Calu3 (cell line): ENCODE results near the gene KIF1B. TPM values are rescaled to one million over a fixed set of nuclear protein-coding genes. Genes with fewer than 3 reads are reported as not detected.

Experiments used
- BruUV-seq: library from RNA; stranded (reverse); fragments of 400-500 nt; replicated peaks from 2 replicates; lab custom pipeline; 2021; lab: Mats Ljungman, UMichigan
- CTCF ChIA-PET: fragments of 300-600 bp; sonication (Branson Sonifier 250); formaldehyde crosslinking; loops from one replicate; lab custom pipeline; 2022; ENCODE audit warnings: antibody characterized with exemption; lab: Charles Lee
- DNase-seq: peaks from one replicate; pipeline ENCODE4 v3.0.0; 2022
- H3K27ac Mint-ChIP-seq: one replicate; pipeline ENCODE4 v1.8.0; 2022; ENCODE audit warnings: mixed read lengths; ENCODE audit not compliant: unreplicated experiment
- H3K27me3 Mint-ChIP-seq: one replicate; pipeline ENCODE4 v1.8.0; 2022; ENCODE audit warnings: mixed read lengths; ENCODE audit not compliant: unreplicated experiment
- H3K36me3 Mint-ChIP-seq: one replicate; pipeline ENCODE4 v1.8.0; 2022; ENCODE audit warnings: mild to moderate bottlenecking, moderate library complexity, mixed read lengths; ENCODE audit not compliant: insufficient read depth, unreplicated experiment
- H3K4me1 Mint-ChIP-seq: one replicate; pipeline ENCODE4 v1.8.0; 2022; ENCODE audit warnings: mild to moderate bottlenecking, low read depth, mixed read lengths; ENCODE audit not compliant: unreplicated experiment
- H3K4me3 Mint-ChIP-seq: one replicate; pipeline ENCODE4 v1.8.0; 2022; ENCODE audit warnings: mild to moderate bottlenecking, low read depth, moderate library complexity, mixed read lengths; ENCODE audit not compliant: unreplicated experiment
- H3K9me3 Mint-ChIP-seq: one replicate; pipeline ENCODE4 v1.8.0; 2022; ENCODE audit warnings: low read depth, mixed read lengths; ENCODE audit not compliant: unreplicated experiment
- intact Hi-C: fragments of 100-400 bp; cut with micrococcal nuclease; formaldehyde crosslinking; loops from one replicate; pipeline ENCODE4 v1.10.0; 2022; ENCODE audit not compliant: unreplicated experiment
- total RNA-seq: library from RNA; stranded (reverse); gene quantifications from 2 replicates; pipeline ENCODE4 v1.2.3, GENCODE V29; 2022
- TF ChIP-seq, protein P1 (sequence below): fragments of 200-600 bp; IDR thresholded peaks from one replicate; pipeline ENCODE4 v1.8.0; 2022; ENCODE audit warnings: antibody characterized with exemption; ENCODE audit not compliant: unreplicated experiment

Gene KIF1B
- total RNA-seq, 1 experiment from 2014 or later: 17.1 TPM

DNA sequence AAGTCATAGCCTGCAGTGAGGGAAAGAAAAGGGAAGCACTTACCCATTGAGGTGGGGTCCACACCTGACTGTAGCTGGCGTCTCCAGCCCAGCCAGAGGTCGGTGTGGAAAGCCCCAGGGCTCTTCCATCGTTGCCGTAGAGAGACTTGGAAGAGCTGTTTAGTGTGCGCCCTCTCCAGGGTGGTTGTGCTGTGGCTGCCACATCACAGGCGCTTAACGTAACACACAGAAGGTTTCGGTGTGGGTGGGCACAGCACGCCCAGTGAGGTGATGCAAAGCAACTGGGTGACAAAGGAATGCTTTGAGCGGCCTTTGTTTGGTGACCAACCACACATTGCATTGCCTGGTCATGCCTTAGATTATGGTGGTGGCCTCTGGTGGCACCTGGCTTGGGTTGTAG lies 36.8 kb upstream of the KIF1B start:
- Mint-ChIP-seq H3K9me3 (peaks cover 4% of the 10 kb centered on the region), H3K4me1 (no peaks in the 10 kb centered on the region), H3K27ac (no peak overlapping the region), H3K4me3 (no peak overlapping the region), H3K27me3 (no peaks in the 10 kb centered on the region), H3K36me3 (peaks cover 4% of the 10 kb centered on the region)
- intact Hi-C loops: no loop called here
- no TSS peak for BruUV-seq
- TF ChIP-seq, protein P1, sequence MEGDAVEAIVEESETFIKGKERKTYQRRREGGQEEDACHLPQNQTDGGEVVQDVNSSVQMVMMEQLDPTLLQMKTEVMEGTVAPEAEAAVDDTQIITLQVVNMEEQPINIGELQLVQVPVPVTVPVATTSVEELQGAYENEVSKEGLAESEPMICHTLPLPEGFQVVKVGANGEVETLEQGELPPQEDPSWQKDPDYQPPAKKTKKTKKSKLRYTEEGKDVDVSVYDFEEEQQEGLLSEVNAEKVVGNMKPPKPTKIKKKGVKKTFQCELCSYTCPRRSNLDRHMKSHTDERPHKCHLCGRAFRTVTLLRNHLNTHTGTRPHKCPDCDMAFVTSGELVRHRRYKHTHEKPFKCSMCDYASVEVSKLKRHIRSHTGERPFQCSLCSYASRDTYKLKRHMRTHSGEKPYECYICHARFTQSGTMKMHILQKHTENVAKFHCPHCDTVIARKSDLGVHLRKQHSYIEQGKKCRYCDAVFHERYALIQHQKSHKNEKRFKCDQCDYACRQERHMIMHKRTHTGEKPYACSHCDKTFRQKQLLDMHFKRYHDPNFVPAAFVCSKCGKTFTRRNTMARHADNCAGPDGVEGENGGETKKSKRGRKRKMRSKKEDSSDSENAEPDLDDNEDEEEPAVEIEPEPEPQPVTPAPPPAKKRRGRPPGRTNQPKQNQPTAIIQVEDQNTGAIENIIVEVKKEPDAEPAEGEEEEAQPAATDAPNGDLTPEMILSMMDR: no peak
- no peak for DNase-seq
- CTCF ChIA-PET: no interaction called here

DNA sequence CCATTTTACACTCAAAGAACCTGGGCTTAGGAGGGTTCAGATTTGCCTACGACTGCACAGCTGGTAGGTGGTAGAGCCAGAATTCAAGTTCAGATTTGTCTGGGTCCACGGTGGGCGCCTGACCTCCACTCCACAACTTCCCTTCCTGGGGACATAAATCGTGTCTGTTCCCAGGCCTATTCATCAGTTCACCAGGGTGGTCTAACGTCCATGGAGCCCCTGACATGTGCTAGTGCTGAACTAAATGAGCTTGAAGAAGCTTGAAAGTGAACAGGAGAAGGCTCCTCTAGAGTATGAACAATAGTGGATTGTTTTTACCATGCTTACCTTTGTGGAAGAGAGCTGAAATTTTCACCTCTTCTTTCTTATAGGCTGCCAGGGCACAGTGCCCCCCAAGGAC lies 32.5 kb upstream of the KIF1B start:
- intact Hi-C loops: no loop called here
- TF ChIP-seq, protein P1: no peak
- Mint-ChIP-seq H3K27me3 (no peaks in the 10 kb centered on the region), H3K4me1 (no peaks in the 10 kb centered on the region), H3K4me3 (no peak overlapping the region), H3K36me3 (peaks cover 5% of the 10 kb centered on the region), H3K9me3 (peaks cover 4% of the 10 kb centered on the region), H3K27ac (no peak overlapping the region)
- BruUV-seq: no TSS peak
- no peak for DNase-seq
- CTCF ChIA-PET: interaction anchor here (0.6 kb wide), 1 partner anchor 29 kb away, joined by 4 read pairs; no protein-coding TSS in a partner anchor

DNA sequence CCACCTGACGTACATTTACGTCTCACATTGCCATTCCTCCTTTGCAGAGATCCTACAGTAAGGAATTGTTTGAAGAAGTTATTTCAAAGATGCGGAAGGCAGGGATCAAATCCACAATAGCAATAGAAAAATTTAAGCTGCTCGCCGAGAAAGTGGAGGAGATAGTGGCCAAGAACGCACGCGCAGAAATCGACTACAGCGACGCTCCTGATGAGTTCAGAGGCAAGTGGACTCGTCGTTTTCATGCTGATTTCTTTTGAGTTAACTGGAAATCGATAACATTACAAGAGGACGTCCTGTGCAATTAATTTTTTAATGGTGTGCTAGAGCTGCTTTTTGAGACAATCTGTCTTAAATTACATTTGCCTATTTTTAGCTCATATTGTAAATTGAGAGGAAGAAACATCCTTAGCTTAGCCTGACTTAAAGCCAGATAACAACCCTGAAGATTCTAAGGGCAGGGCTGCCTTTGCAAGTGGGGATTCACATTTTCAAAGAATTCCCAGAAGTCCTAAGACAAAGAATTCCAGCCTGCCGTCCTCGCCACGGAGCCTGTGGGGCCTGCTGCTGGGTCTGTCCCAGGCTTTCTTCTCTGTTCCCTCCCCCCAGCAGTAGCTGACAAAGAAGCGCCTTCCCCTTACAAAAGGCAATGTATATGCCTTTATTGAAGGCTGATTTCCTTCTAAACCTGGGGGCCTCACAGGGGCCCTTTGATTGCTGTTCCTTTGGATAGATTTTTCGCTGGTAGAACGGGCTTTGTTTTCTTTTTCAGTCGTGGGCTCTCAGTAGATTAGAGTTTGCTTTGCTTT lies 31.6 kb upstream of the KIF1B start:
- BruUV-seq: no TSS peak
- H3K27ac Mint-ChIP-seq: no peak overlapping the region
- CTCF ChIA-PET: interaction anchor here (0.6 kb wide), 1 partner anchor 29 kb away, joined by 4 read pairs; no protein-coding TSS in a partner anchor
- H3K4me1 Mint-ChIP-seq: no peaks in the 10 kb centered on the region
- intact Hi-C loops: no loop called here
- TF ChIP-seq, protein P1: no peak
- H3K4me3 Mint-ChIP-seq: no peak overlapping the region
- no peaks in the 10 kb centered on the region for H3K27me3 Mint-ChIP-seq
- H3K36me3 Mint-ChIP-seq: peaks cover 9% of the 10 kb centered on the region
- peaks cover 4% of the 10 kb centered on the region for H3K9me3 Mint-ChIP-seq
- DNase-seq: no peak

DNA sequence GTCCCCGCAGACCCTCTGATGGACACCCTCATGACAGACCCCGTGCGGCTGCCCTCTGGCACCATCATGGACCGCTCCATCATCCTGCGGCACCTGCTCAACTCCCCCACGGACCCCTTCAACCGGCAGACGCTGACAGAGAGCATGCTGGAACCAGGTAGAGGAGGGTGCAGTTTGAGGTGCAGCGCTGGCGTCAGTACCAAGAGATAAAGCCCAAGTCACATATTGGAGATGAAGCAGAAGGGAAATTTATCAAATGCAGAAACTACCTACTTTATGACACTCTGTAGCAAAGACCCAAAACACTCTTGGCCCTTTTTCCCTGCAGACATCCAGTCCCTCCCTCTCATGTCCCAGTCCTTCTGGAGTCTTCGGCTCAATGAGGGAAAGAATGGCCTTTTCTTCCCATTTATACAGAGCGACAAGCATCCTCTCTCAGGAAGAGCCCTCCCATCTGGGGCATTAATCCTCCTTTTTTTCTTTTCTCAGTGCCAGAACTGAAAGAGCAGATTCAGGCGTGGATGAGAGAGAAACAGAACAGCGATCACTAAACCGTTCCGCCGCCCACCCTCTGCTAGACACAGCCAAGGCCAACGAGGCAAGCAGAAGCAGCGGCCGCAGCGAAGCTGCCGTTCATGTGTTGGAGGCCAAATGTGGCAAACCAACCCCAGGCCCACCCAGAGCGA lies 30.8 kb upstream of the KIF1B start:
- peaks cover 13% of the 10 kb centered on the region for H3K36me3 Mint-ChIP-seq
- H3K9me3 Mint-ChIP-seq: peaks cover 4% of the 10 kb centered on the region
- H3K4me1 Mint-ChIP-seq: no peaks in the 10 kb centered on the region
- no peaks in the 10 kb centered on the region for H3K27me3 Mint-ChIP-seq
- TF ChIP-seq, protein P1: no peak
- CTCF ChIA-PET: no interaction called here
- H3K4me3 Mint-ChIP-seq: no peak overlapping the region
- intact Hi-C loops: no loop called here
- DNase-seq: no peak
- BruUV-seq: no TSS peak
- no peak overlapping the region for H3K27ac Mint-ChIP-seq
